GM19328 (cell line): ENCODE data around the gene CCM2.
"Not testable (repeated sequence)": the region's sequence is repeated elsewhere in the genome, so short reads cannot be mapped to it uniquely, and the experiment has no call there.

Experiments
- ATAC-seq: cut with Tn5 transposase; IDR thresholded peaks from one replicate; pipeline ENCODE4 v1.9.1; 2021; ENCODE audit warnings: mild to moderate bottlenecking, moderate library complexity; ENCODE audit not compliant: unreplicated experiment

Gene CCM2

DNA sequence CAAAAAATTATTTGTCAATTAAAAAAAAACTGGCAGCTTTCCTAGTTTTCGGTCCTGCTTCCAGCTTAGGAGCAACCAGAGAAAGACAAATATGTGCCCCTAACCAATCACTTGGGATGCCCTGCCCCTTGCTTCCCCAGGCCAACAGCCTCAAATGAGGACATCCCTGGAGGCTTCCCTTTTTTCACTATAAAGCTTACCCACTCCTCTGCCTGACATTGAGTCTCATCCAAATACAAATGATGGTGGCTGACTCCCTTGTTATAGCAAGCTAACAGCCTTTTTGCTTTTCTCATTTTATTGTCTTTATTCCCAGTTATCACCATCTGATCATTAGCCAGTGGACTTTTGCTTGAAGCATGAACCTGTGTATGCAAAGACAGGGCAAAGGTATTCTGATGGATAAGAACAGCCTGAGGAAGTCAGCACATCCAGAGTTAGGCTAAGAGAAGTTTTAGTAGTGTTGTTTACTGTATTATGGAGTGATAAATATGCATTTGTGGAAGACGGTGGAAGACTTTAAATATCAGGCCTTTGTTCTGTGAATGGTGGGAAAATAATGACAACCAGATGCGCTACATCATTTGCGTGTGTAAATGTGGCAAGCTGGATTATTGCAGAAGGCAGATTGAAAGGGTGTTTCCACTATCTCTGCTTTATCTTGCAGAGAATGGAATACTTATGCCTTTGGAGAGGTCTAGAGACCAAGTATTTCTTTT is 1.7 kb upstream of the CCM2 start:
- ATAC-seq, result no peak

DNA sequence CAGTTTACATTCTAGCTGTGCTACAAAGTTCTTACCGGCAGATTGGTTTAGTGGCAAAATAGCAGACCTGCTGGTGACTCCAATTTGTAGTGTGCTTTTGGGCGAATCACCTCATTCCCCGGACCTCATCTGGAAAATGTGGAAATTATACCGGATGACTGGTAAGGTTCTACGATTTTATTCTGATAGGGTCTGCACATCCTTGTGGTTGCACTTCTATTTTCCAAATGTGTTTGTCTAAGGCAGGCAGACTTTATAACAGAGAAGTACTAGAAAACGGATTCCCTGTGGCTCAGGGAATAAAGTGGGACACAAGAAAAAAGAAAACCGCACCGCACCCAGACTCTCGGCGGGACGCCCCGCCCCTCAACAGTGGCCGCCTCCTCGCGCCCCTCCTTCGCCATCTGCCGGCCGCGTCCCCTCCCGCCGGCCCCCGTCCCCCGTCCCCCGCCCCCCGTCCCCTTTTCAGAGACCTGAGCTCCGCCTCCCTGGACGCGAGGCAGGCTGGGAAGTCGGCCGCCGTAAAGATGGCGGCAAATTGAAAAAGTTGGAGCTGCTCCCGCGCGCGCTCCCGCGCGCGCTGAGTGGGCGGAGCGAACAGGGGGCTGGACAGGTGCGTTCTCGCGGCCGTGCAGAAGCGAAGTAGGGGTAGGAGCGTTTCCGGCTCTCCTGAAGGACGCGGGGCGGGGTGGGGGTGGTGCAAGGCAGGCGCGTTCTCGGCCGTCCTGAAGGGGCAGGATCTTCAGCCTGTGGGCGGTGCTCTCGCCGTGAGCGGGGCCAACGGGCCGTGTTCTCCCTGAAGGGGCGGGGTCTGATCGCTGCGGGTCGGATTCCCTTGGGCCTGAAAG is 532 bp upstream of the CCM2 start:
- ATAC-seq, result peak; percentile 65

DNA sequence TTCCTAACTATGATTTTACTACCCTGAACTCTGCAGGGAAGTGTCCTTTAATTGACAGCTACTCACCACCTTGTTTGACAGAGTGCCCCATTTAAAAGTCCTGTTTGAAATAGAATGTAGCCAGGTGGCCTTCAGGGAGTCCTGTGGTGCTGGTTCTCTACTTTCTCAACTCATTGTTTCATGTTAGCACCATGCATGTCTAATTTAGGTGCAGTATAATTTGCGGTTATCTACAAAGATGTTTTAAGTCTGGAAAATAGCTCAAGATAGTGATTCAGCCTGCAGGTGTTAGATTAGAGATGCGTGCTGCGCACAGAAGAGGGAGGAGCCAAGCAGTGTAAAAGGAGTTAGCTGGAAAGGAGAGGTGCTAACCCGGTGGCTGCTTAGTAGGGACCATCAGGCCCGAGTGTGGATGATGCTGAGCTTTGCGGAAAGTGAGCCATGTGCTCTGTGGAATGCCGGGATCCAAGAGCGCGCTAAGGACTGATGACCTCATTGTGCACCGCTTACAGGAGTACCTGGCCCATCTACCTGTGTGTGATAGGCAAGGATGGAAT is 1.2 kb downstream of the CCM2 start:
- no peak for ATAC-seq

DNA sequence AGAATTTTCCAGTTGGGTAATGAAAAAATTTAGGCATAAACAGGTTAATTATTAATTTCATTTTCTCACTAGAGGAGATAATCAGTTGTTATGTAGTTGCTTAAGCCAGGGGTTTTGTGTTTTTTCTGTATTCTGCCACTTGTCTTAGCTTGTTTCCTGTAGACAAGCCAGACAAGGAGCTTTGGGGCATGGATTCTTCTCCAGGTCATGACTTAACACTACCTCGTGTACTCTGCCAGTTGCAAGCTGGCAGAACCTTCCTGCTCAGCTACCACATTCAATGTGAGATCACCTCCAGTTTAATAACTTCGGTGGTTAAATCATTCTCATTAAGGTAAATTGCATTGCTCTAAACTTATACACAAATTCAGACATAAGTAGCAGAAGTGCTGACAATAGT is 1.8 kb downstream of the CCM2 start:
- ATAC-seq, result no peak

DNA sequence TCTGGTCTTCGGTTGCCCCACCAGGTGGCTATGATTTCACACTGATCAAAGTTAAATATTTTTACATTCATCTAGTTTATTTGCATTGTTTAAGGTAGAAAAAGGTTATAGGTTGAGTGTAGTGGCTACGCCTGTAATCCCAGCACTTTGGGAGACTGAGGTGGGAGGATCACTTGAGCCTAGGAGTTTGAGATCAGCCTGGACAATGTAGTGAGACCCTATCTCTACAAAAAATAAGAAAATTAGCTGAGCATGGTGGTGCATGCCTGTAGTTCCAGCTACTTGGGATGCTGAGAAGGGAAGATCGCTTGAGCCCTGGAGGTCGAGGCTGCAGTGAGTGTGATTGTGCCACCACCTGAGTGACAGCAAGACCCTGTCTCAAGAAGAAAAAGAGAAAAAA is 3.8 kb downstream of the CCM2 start:
- ATAC-seq, result no peak

DNA sequence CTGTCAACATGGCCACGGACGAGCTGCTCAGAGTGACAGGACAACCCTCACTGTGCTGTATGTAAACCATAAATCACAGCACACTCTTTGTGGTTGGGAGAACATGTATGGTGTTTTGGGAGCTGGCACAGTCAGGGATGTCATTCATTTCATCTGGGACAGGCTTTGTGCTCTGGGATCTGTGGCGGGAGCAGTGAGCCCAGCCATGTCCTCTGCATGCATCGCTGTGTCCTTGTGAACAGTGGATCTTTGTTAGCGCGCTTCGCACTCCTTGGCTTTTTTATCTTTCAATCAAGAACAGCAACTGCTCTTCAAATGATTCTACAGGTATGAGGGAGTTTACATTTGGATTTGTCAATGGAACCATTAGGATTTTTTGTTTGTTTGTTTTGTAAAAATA is 7.1 kb downstream of the CCM2 start:
- no peak for ATAC-seq

DNA sequence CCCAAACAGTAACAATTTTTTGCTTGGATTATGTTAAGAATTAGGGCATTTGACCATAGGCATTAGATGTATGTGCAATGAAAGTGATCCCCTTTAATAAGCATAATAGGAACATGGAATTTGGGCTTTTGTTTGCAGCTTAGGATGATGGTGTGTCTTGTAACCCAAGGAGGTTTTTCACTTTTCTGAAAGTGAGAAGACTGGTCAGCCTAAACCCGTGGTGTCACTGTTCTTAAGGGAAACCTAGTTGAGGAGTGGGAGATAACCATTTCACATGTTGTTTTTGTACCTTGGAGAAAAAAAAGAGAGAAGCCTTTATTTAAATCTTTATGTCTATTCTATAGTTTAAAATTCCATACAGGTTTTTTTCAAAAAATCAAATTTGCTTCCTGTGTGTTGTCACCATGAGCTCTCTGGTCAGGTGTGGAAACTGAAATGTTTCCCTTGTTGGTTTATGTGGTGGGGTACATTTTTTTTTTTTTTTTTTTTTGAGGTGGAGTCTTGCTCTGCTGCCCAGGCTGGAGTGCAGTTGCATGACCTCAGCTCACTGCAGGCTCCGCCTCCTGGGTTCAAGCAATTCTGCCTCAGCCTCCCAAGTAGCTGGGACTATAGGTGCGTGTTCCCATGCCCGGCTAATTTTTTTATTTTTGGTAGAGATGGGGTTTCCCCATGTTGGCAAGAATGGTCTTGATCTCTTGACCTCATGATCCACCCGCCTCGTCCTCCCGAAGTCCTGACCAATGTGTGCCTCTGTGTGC is 7.7 kb downstream of the CCM2 start:
- ATAC-seq, result peak; percentile 55

DNA sequence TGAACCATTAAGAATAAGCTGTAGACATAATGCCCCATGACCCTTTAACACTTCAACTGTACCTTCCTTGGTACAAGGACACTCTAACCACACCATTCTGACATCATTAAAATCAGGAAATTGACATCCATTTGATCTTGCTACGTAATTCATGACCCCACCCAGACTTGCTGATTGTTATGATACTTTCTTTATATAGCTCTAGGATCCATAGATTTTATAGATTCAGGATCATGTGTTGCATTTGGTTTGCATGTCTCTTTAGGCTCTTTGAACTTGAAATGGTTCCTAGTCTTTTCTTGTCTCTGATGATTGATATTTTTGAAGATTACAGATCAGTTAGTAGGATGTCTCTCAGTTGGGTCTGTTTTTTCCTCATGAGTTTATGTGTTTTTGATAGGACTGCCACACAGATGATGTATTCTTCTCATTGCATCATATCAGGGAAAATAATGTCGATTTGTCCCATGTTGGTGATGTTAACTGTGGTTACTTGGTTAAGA is 13.5 kb downstream of the CCM2 start:
- ATAC-seq, result no peak

DNA sequence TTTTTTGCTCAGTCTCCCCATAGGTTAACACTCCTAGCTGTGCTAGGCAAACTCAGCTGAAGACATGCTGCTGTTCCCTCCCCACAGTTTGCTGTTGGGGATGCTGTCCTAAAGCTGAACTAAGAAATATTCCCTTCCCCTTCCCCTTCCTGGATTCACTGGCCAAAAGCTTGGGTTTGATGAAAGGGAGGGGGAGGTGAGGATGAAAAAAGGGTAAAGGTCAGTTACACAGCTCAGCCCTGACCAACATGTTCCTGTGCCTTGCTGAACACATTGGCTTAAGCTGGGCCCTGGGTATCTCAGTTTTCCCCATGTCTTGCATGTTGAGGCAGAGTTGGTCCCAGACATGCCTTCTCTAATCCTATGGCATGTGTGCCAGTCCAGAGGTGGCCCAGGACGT is 15.3 kb downstream of the CCM2 start:
- ATAC-seq, result no peak

DNA sequence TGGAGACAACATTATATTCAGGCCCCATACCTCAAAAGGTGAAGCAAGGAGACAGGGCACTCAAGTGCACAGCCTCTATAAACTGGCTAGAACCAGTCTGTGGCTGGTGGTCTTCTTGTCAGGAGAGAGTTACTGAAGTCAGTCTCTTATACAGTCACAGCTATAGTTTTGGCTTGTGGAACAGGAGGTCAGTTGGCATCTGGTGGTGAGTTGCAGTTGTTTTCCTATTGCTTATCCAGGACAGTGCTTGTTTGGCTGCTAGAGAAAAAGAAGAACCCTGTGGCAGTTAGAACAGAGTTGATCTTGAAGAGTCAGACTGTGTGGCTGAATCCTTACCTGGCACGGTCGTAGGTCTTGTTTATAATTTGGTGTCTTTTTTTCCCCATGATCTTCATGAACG is 17.3 kb downstream of the CCM2 start:
- no peak for ATAC-seq

DNA sequence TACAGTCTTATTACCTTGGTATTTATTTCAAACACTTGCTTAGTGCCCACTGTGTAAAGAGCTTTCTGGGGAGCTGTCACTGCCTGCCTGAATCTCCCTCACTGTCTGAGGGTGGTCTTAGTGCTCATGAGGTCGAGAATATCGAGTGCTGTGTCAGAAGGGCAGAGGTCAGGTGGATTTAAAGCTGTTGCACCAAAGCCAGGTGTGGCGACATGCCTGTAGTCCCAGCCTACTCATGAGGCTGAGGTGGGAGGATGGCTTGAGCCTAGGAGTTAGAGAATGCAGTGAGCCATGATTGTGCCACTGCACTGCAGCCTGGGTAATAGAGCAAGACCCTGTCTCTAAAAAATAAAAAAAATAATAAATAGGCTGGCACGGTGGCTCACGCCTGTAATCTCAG is 20.9 kb downstream of the CCM2 start:
- ATAC-seq, result no peak

DNA sequence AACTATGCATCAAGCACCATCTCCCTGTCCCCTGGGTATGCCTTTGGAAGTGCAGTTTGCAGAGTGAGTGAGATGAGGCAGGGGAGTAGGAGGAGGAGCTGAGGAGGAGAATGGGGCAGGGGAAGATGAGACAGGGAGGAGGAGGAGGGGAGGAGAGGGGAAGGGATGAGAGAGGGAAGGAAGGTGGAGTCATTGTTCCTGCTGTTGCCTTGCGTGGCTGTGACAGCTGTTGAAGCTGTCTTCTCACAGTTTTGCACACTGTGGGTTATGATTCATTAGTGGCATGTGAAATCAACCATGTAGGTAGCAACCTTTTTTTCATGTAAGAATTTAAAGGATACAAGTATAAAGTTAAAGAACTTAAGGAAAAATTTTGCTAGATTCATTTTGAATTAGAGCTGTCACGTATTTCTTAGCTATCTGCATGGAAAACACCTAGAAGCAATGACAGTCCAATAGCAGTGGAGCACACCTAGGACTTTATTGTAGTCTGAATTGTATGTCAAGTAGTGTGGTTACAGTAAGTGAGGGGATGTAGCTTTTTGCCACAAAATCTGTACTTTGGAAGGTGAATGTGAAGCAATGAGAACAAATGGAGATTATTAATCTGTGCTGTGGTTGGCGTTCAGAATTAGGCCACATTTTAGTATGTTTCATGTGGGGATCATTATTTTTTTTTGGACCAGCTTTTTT is 21.7 kb downstream of the CCM2 start:
- ATAC-seq, result no peak

DNA sequence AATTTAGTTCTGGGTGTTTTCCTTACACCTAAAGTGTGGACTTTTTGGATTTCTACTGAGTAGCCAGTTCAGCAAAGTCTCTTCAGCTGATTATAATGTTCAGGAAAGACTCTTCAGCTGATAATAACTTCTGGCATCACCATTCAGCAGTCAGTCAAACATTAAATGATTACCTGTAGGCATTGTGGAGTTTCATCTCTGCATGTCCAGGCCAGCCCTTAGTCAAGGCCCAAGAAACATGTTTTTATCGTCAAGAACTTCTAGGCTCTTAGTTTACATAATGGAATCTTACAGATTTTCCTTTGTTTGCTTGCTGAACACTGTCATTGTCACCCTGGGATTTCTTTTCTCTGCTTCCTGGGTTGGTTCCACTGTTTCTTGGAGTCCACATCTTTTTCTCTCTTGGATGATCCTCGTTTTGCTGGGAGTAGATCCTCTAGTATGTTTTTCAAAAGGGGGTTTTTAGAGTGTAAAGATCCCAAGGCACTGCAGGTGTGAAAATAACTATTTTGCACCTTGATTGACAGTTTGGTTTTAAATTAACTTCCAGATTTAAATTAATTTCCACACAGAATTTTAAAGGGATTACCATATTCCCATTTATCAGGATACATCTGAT is 24.2 kb downstream of the CCM2 start:
- ATAC-seq, result no peak

DNA sequence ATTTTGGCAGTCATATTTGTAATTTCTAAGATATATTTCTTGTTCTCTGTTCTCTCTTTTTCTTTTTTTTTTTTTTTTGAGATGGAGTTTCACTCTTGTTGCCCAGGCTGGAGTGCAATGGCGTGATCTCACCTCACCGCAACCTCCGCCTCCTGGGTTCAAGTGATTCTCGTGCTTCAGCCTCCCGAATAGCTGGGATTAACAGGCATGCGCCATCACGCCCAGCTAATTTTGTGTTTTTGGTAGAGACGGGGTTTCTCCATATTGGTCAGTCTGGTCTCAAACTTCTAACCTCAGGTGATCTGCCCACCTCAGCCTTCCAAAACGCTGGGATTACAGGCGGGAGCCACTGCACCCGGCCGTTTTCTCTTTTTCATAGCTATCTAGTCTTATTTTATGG is 25.5 kb downstream of the CCM2 start:
- ATAC-seq, result not testable (repeated sequence)

DNA sequence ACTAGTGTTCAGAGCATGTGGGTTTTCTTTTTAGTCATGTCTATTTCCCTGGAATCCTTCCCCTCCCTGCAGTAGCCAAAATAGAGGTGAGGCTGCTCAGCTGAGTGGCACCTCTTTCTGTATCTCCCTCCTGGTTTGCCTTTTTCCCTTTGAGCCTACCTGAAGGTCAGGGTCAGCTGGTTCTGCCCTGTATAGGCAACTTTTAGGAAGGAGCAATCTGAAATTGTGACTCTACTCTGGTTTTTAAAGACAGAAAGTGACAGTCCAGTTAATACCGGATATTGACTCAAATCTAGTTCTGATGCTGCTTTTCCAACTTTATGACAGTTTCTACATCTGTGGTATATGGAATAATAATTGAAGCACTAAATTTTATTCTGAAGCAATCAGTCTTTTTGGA is 26.0 kb downstream of the CCM2 start:
- ATAC-seq, result no peak

DNA sequence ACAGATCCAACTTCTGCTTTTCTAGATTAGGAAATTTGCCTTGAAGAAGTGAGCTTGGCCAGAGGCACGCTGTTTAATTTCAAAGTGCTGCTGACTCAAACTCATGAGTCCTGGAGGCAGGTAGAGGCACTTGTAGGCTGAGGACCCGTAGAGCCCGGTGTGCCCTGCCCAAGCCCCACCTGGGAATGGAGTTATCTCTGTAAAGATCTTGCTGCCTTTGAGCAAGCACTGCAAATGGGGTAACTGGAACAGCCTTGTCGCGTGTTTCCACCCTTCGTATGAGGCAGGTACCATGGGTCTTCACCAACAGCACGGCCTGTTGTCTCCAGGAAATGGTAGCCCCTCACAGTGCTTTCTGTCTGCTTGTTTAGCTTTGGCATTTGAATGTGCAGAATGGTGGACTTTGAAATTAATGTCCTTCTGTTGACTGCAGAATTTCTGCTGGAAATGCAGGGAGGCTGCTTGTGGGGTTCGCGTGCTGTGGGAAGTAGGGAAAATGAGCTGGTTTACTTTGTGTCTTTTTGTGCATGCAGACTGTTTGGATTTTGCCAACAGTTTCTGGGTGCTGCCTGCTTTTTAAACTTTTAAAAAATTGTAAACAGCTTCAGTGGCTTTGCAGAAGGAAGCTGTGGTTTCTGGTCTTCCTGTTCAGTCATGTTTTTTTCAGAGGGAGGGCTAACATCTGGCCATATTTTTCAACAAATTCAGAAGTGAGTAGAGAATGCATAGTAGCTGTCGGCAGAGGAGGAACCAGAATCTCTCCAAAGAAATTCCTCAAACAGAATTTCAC is 27.2 kb downstream of the CCM2 start:
- ATAC-seq, result peak; percentile 54

DNA sequence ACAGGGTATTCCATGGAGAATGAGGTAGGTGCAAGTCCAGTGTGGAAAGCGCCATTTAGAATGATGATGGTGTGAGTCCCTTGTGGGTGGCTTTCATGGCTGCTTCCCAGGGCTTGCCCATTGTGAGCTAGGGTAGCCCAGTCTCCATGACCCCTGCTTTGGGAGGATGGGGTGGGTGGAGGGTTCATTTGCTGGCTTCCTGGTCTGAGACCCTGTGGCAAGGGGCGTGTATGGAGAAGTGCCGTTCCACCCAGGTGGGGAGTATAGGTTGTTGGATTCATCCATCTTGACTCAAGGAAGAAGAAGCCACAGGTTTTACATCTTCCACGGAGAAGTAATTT is 27.7 kb downstream of the CCM2 start:
- no peak for ATAC-seq

DNA sequence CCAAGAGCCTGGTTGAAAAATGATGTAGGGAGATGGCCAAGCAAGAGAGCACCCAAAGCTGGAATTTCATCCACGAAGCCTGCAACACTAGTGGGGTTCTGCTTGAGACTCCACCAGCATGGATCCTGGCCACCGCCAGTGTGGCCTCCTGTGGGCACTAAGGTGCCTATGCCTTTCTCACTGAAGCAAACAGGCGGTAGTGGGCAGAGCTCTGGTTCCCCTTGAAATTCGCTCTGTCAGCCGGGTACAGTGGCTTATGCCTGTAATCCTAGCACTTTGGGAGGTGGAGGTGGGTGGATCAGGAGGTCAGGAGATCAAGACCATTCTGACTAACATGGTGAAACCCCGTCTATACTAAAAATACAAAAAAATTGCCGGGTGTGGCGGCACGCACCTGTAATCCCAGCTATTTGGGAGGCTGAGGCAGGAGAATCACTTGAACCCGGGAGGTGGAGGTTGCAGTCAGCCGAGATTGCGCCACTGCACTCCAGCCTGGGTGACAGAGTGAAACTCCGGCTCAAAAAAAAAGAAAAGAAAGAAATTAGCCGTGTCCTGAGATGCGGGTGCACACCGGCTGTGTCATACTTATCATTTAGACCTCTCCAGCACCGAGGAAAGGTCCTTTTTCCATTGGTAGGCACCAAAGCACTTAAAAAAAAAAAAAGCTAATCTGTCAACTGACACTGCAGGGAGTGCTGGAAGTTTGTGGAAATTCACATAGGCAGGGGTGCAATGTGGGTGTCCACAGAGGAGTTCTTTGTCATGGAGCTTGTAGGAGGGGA is 28.3 kb downstream of the CCM2 start:
- no peak for ATAC-seq

DNA sequence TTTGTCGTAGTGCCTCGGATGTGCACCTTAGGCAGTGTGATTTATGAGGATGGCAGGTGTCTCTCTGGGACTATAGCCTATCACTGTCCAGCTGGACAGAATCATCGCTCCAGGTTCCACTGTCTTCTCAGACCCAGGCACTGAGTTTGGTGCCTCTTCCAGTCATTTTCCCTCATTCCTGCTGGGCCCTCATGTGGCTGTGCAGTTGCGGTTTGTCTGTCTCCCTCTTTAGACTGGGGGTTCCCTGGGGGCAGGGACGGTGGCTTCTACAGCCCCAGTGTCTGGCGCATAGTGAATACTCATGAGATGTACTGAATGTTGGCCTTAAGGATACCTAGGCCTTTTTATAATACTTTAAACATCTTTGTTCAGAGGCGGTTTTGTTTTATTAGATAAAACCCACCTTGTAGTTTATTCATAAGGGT is 28.9 kb downstream of the CCM2 start:
- ATAC-seq, result no peak
